ENCODE results near the gene UNKL. TPM values are rescaled to one million over a fixed set of nuclear protein-coding genes. Genes with fewer than 3 reads are reported as not detected.

Gene UNKL
- total and polyA plus RNA-seq, 2 donors (not counting 1 experiment from before 2014, with no cell fraction given): 53.9 to 178 TPM

DNA sequence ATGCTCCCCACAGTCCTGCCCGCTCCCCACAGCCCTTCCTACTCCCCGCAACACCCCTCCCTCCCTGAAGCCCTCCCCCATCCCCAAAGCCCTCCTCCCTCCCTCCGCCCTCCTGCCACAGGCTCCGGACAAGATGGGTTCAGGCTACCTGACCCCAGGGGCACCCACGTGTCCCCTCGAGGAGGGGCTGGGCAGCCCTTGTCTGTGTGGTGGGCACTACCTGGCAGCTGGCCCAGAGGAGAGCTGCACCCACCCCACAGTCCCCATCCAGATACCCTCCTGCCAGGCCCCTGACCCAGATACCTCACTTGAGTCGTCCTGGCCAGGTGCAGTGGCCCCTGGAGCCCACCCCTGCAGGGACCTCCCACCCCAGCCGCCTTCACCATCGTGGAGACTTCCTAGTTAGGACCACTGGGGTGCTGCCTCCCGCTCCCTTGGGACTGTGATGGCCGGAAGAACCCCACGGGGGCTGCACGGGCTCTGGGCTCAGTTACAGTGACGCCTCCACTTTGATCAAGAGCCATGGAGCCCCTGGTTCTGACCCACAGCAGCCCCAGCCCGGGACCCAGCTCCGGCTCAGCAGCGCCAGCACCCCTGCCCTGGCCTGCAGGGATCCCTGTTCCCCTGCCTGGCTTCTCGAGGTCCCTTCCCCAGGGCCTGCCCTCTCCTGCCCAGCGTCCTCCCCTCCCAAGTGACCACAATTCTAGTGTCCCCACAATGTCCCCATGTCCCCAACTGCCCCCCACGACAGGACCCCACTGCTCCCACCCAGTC, 17.2 kb upstream of the UNKL start:
- peak overlapping the region in 2 of 5 experiments; percentile 43 for H3K4me3 ChIP-seq (ENCODE audit: control extremely low read depth in 1 of 5, extremely low read depth in 1 of 5, insufficient read depth in 1 of 5, low read depth in 2 of 5, low read length in 4 of 5)
- intact Hi-C loops (cut with micrococcal nuclease): no loop called here

More for the DNA sequence above, 17.2 kb upstream of the UNKL start:
- Mint-ChIP-seq H3K9me3 (ENCODE audit: insufficient read depth) (no peaks in the 10 kb centered on the region), H3K27me3 (no peaks in the 10 kb centered on the region), H3K27ac (peak overlapping the region; percentile 65), H3K4me3 (peak overlapping the region; percentile 49), H3K4me1 (peaks cover 5% of the 10 kb centered on the region)
- Histone ChIP-seq H3K4me1 (ENCODE audit: control insufficient read depth in 2 of 2, insufficient read depth in 2 of 2, low read length in 2 of 2) (peaks cover 19 to 42% of the 10 kb centered on the region in 2 donors), H3K79me2 (ENCODE audit: control insufficient read depth, insufficient read depth, low read length) (no peaks in the 10 kb centered on the region), H4K20me1 (ENCODE audit: control insufficient read depth, insufficient read depth, low read length, poor library complexity, severe bottlenecking) (no peaks in the 10 kb centered on the region), H3K9ac (ENCODE audit: low read length) (peak overlapping the region; percentile 29), H2AFZ (ENCODE audit: insufficient read depth, low read depth, low read length, poor library complexity, severe bottlenecking) (peak overlapping the region; percentile 54), H3K27me3 (replicated peaks in 1 of 4; ENCODE audit: control extremely low read depth in 1 of 4, control insufficient read depth in 3 of 4, insufficient read depth in 4 of 4, low read length in 3 of 4) (no peaks in the 10 kb centered on the region), H3K9me3 (ENCODE audit: control extremely low read depth in 1 of 3, control insufficient read depth in 2 of 3, insufficient read depth in 1 of 3, low read length in 2 of 3) (no peaks in the 10 kb centered on the region), H3K27ac (ENCODE audit: low read length in 2 of 2) (no peak overlapping the region), H3K4me2 (replicated peaks; ENCODE audit: low read depth, low read length, poor library complexity, severe bottlenecking) (peak overlapping the region; percentile 70), H3K36me3 (replicated peaks in 1 of 2; ENCODE audit: control extremely low read depth in 1 of 2, control insufficient read depth in 1 of 2, extremely low read depth in 1 of 2, insufficient read depth in 2 of 2, low read length in 1 of 2) (no peaks in the 10 kb centered on the region)
- ATAC-seq (ENCODE audit: low read depth): no peak
- ChIA-PET POLR2A (no interaction called here), CTCF (no interaction called here)
- 77% methylated on average over 19 of the region's 20 CpGs for WGBS (ENCODE audit: insufficient coverage)
- no peak for DNase-seq
- TF ChIP-seq EZH2 (IDR thresholded peaks at IDR 0.05; ENCODE audit: borderline replicate concordance, insufficient read depth, low read depth, low read length, poor library complexity, severe bottlenecking): no peak
- TF ChIP-seq, protein P1, sequence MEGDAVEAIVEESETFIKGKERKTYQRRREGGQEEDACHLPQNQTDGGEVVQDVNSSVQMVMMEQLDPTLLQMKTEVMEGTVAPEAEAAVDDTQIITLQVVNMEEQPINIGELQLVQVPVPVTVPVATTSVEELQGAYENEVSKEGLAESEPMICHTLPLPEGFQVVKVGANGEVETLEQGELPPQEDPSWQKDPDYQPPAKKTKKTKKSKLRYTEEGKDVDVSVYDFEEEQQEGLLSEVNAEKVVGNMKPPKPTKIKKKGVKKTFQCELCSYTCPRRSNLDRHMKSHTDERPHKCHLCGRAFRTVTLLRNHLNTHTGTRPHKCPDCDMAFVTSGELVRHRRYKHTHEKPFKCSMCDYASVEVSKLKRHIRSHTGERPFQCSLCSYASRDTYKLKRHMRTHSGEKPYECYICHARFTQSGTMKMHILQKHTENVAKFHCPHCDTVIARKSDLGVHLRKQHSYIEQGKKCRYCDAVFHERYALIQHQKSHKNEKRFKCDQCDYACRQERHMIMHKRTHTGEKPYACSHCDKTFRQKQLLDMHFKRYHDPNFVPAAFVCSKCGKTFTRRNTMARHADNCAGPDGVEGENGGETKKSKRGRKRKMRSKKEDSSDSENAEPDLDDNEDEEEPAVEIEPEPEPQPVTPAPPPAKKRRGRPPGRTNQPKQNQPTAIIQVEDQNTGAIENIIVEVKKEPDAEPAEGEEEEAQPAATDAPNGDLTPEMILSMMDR (IDR thresholded peaks at IDR 0.05): no peak

Data from B cell (primary cell).